IMR-90 (cell line): ENCODE data around the gene FOXA2. TPM values are rescaled to one million over a fixed set of nuclear protein-coding genes. Genes with fewer than 3 reads are reported as not detected.
A peak's percentile ranks its signal among the peaks of the same experiment; 100 is the strongest.

Source experiments
- ATAC-seq: fragments of 200-7000 bp; cut with Tn5 transposase; 2 replicates; pipeline ENCODE4 v1.9.1; 2020; ENCODE audit warnings: low read depth, mild to moderate bottlenecking, moderate library complexity
- BruUV-seq: library from RNA; stranded (reverse); fragments of 400-500 nt; replicated peaks from 2 replicates; lab custom pipeline; 2021; lab: Mats Ljungman, UMichigan
- CTCF ChIA-PET: fragments of 300-600 bp; formaldehyde crosslinking; extraction: SDS; loops from one replicate; lab custom pipeline; 2021; ENCODE audit warnings: antibody characterized with exemption; lab: Yijun Ruan, JAX
- POLR2A ChIA-PET: fragments of 300-600 bp; sonication (Branson Sonifier 250); formaldehyde crosslinking; loops from one replicate; lab custom pipeline; 2022; ENCODE audit warnings: antibody characterized with exemption; ENCODE audit not compliant: unreplicated experiment; lab: Charles Lee
- DNase-seq: peaks from one replicate; pipeline ENCODE4 v3.0.0; 2013
- H2AFZ ChIP-seq: replicated peaks from 2 replicates; pipeline ENCODE3; 2013; ENCODE audit warnings: low read length, mild to moderate bottlenecking; ENCODE audit not compliant: poor library complexity
- H2AK5ac ChIP-seq: 2 replicates; pipeline ENCODE4 v1.6.1; 2013; ENCODE audit warnings: low read depth, low read length, inconsistent platforms
- H2AK9ac ChIP-seq: replicated peaks from 2 replicates; pipeline ENCODE3; 2013; ENCODE audit warnings: mild to moderate bottlenecking, low read depth, low read length, moderate library complexity; ENCODE audit not compliant: poor library complexity
- H2BK120ac ChIP-seq: 2 replicates; pipeline ENCODE4 v1.6.1; 2013; ENCODE audit warnings: low read depth, low read length, inconsistent platforms
- H2BK15ac ChIP-seq: 3 replicates; pipeline ENCODE4 v1.6.1; 2013; ENCODE audit warnings: low read depth, low read length, inconsistent platforms
- H2BK20ac ChIP-seq: 2 replicates; pipeline ENCODE4 v1.6.1; 2013; ENCODE audit warnings: low read depth, mild to moderate bottlenecking, inconsistent platforms, low read length, moderate library complexity
- H2BK5ac ChIP-seq: 2 replicates; pipeline ENCODE4 v1.6.1; 2013; ENCODE audit warnings: mild to moderate bottlenecking, low read depth, low read length, inconsistent platforms; ENCODE audit not compliant: poor library complexity, severe bottlenecking
- H3K14ac ChIP-seq: replicated peaks from 2 replicates; pipeline ENCODE4 v1.6.1; 2013; ENCODE audit warnings: low read depth, low read length, inconsistent platforms
- H3K18ac ChIP-seq: 2 replicates; pipeline ENCODE4 v1.6.1; 2013; ENCODE audit warnings: low read depth, low read length, control low read depth
- H3K23ac ChIP-seq: 2 replicates; pipeline ENCODE4 v1.6.1; 2013; ENCODE audit warnings: low read depth, low read length, inconsistent platforms
- H3K27ac ChIP-seq: 2 replicates; pipeline ENCODE4 v1.5.1; 2013; ENCODE audit warnings: mild to moderate bottlenecking, control low read depth, low read length; ENCODE audit not compliant: insufficient read depth
- H3K27me3 ChIP-seq: 2 replicates; pipeline ENCODE4 v1.6.1; 2013; ENCODE audit warnings: low read length; ENCODE audit not compliant: control insufficient read depth, insufficient read depth
- H3K36me3 ChIP-seq: 2 replicates; pipeline ENCODE4 v1.6.1; 2013; ENCODE audit warnings: low read length, mixed read lengths; ENCODE audit not compliant: control insufficient read depth, insufficient read depth
- H3K4ac ChIP-seq: 2 replicates; pipeline ENCODE4 v1.6.1; 2013; ENCODE audit warnings: low read depth, low read length, inconsistent platforms
- H3K4me1 ChIP-seq: 2 replicates; pipeline ENCODE4 v1.6.1; 2013; ENCODE audit warnings: low read length, mixed read lengths; ENCODE audit not compliant: control insufficient read depth, insufficient read depth
- H3K4me2 ChIP-seq: 2 replicates; pipeline ENCODE4 v1.6.1; 2013; ENCODE audit warnings: low read depth, mild to moderate bottlenecking, control low read depth, low read length, moderate library complexity
- H3K4me3 ChIP-seq: 2 replicates; pipeline ENCODE4 v1.5.1; 2013; ENCODE audit warnings: low read depth, mild to moderate bottlenecking, control low read depth, low read length, moderate library complexity; ENCODE audit not compliant: insufficient read depth
- H3K56ac ChIP-seq: 2 replicates; pipeline ENCODE4 v1.6.1; 2013; ENCODE audit warnings: low read length, inconsistent platforms; ENCODE audit not compliant: insufficient read depth; ENCODE audit errors: extremely low read depth
- H3K79me1 ChIP-seq, 2 experiments: 2 replicates each; pipeline ENCODE4 v1.6.1; 2013; ENCODE audit warnings: low read length in 2 of 2, inconsistent platforms in 1 of 2, low read depth in 1 of 2
- H3K9ac ChIP-seq: 2 replicates; pipeline ENCODE4 v1.6.1; 2013; ENCODE audit warnings: low read depth, low read length, control low read depth
- H3K9me1 ChIP-seq: 2 replicates; pipeline ENCODE4 v1.6.1; 2013; ENCODE audit warnings: low read length, inconsistent platforms; ENCODE audit not compliant: insufficient read depth
- H3K9me3 ChIP-seq: 2 replicates; pipeline ENCODE4 v1.6.1; 2013; ENCODE audit warnings: low read length; ENCODE audit not compliant: control insufficient read depth, insufficient read depth
- H4K20me1 ChIP-seq: 2 replicates; pipeline ENCODE4 v1.6.1; 2013; ENCODE audit warnings: low read length, inconsistent platforms; ENCODE audit not compliant: insufficient read depth
- H4K5ac ChIP-seq: 2 replicates; pipeline ENCODE4 v1.6.1; 2013; ENCODE audit warnings: mild to moderate bottlenecking, low read depth, low read length, control low read depth
- H4K8ac ChIP-seq, 2 experiments: 2 replicates each; pipeline ENCODE4 v1.6.1; 2013; ENCODE audit warnings: low read depth in 2 of 2, low read length in 2 of 2, control low read depth in 1 of 2, inconsistent platforms in 1 of 2
- H4K91ac ChIP-seq: 2 replicates; pipeline ENCODE4 v1.6.1; 2013; ENCODE audit warnings: low read depth, low read length, inconsistent platforms; ENCODE audit not compliant: insufficient read depth
- MAFK ChIP-seq: IDR thresholded peaks from 2 replicates; pipeline ENCODE4 v1.6.1; 2012; ENCODE audit warnings: low read depth, low read length, improper control_type of control experiment
- SMC3 ChIP-seq: fragments of 150-350 bp; IDR thresholded peaks from 2 replicates; pipeline ENCODE4 v1.6.1; 2016; ENCODE audit warnings: low read depth, mild to moderate bottlenecking, antibody characterized with exemption, low read length, moderate library complexity
- dilution Hi-C: fragments of 300-500 bp; cut with HindIII; formaldehyde crosslinking; loops from one replicate; pipeline ENCODE4 v1.14.3; 2018; ENCODE audit warnings: low sequenced_read_pairs; ENCODE audit not compliant: unreplicated experiment
- in situ Hi-C: fragments of 300-500 bp; cut with MboI; formaldehyde crosslinking; loops from 3 replicates; pipeline ENCODE4 v1.14.3; 2019; ENCODE audit warnings: low sequenced_read_pairs, inconsistent platforms, mixed read lengths
- intact Hi-C: fragments of 100-400 bp; cut with micrococcal nuclease; formaldehyde crosslinking; loops from 2 replicates; pipeline ENCODE4 v1.10.0; 2022
- polyA plus RNA-seq, 3 experiments: library from polyadenylated mRNA; depleted of rRNA; stranded (reverse); fragments of >200 nt; gene quantifications; 2 replicates each; pipeline ENCODE4 v1.2.3, GENCODE V29; 2012; ENCODE audit warnings: low replicate concordance in 1 of 3
- total RNA-seq: library from RNA; depleted of rRNA; stranded (reverse); fragments of >200 nt; gene quantifications from 2 replicates; pipeline ENCODE4 v1.2.3, GENCODE V29; 2012

Gene FOXA2
- total and polyA plus RNA-seq, 2 of the 4 experiments (the other 2 are of a cell fraction): not detected

GRCh38 chr20:22604815-22605214 is 20.4 kb upstream of the FOXA2 start:
- Histone ChIP-seq H4K20me1 (no peaks in the 10 kb centered on the region), H2AFZ (no peak overlapping the region), H3K27ac (no peak overlapping the region), H3K23ac (no peak overlapping the region), H3K79me1 (no peaks in the 10 kb centered on the region), H2BK120ac (no peak overlapping the region), H4K91ac (no peak overlapping the region), H3K9me3 (no peaks in the 10 kb centered on the region), H4K5ac (no peak overlapping the region), H2BK20ac (no peak overlapping the region), H3K18ac (no peak overlapping the region), H3K27me3 (no peaks in the 10 kb centered on the region), H3K56ac (no peak overlapping the region), H3K36me3 (no peaks in the 10 kb centered on the region), H3K14ac (no peak overlapping the region), H3K4me1 (no peaks in the 10 kb centered on the region), H2AK9ac (no peak overlapping the region), H2AK5ac (no peak overlapping the region), H4K8ac (no peak overlapping the region), H3K4me2 (no peak overlapping the region), H3K4me3 (no peak overlapping the region), H2BK15ac (no peak overlapping the region), H3K4ac (no peak overlapping the region), H3K9ac (no peak overlapping the region), H2BK5ac (no peak overlapping the region), H3K9me1 (no peaks in the 10 kb centered on the region)
- ChIA-PET CTCF (no interaction called here), POLR2A (no interaction called here)
- ATAC-seq (no peak), DNase-seq (no peak)
- intact Hi-C loops: no loop called here
- dilution Hi-C loops: no loop called here
- TF ChIP-seq SMC3 (no peak), MAFK (peak; percentile 33; the same call in 1 of the 2 replicates)
- BruUV-seq: no TSS peak
- in situ Hi-C loops: no loop called here
